Left hindlimb (tissue), 1 donor: ENCODE data around the gene GPHN.
A peak's percentile ranks its signal among the peaks of the same experiment; 100 is the strongest.

Experiments used
- DNase-seq: peaks from one replicate; pipeline ENCODE4 v3.0.0-alpha.2; 2018

GPHN gene

GRCh38 chr14:66603945-66604344 is 96.0 kb downstream of the GPHN start:
- DNase-seq, result no peak

DNA sequence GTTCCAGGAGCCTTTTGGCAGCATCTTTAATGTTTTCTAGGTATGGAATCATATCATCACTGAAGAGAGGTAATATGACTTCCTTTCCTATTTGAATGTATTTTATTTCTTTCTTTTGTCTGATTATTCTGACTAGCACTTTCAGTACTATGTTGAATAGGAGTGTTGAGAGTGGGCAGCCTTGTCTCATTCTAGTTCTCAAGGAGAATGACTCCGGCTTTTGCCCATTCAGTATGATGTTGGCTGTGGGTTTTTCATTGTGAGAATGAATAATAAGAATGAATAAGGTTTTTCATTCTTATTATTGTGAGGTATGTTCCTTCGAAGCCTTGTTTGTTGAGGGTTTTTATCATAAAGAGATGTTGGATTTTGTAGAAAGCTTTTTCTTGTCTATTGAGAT is 98.9 kb downstream of the GPHN start:
- no peak for DNase-seq

GRCh38 chr14:66610154-66610563 is 102.2 kb downstream of the GPHN start:
- DNase-seq, result no peak

DNA sequence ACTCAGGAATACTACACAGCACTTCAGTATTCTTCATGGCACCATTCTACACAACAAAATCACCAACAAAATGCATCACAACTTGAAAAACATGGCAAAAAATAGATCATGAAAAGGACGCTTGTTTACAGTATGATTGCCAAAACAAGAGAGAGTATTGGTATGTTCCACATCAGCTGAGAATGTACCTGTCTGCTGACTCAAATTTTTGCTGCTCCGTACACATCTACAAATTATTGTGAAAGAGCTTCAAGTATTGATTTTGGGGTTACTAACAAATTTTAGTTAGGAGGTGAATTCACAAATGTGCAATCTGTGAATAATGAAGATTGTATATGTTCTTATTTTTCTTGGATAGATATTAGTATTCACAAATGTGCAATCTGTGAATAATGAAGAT is 105.4 kb downstream of the GPHN start:
- no peak for DNase-seq

- no peak for DNase-seq
These were observed 112.0 kb downstream of the GPHN start for GRCh38 chr14:66619952-66620351.

DNA sequence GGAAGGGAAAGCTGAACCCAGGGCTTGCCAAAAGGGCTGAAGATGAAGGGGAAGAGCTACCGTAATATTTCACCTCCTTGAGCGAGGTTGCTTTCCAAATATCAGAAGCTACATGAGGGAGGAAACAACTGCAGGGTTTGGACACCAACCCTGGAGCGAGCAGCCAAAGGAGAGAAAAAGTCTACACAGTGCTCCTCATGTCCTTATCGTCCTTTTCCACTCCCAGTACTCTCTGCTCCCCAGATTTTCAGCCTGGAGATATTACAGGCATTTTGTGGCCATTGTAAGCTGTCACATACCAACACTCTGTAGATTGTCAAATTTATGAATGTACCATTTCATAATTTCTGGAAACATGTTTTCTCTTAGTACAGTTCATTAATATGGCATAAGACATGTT is 115.9 kb downstream of the GPHN start:
- DNase-seq, result no peak

- DNase-seq, result peak; percentile 57
These were observed 116.5 kb downstream of the GPHN start for GRCh38 chr14:66624336-66624937.

DNA sequence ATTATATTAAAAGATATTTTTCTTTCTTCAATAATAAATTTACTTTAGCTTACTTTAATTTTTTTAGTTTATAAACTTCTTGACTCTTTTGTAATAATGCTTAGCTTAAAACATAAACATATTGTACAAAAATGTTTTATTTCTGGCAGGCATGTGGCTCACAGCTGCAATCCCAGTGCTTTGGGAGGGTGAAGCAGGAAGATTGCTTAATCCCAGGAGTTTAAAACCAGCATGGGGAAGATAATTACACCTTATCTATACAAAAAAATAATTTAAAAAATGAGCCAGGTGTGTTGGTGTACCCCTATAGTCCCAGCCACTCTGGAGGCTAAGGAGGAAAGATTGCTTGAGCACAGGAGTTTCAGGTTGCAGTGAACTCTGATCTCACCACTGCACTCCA is 120.7 kb downstream of the GPHN start:
- no peak for DNase-seq

DNA sequence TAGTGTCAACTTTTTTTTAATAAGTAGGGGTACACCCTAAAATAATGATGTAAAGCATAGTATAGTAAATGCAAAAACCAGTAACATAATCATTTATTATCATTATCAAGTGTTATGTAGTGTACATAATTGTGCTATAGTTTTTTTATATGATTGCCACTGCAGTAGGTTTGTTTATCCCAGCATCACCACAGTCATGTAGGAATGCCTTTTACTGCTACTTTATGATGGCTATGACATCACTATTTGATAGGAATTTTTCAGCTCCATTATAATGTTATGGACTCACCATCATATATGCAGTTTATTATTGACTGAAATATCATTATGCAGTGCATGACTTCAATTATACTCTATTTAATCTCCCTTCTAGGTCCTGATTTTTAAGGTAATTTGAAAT is 121.6 kb downstream of the GPHN start:
- no peak for DNase-seq

GRCh38 chr14:66634876-66635275 is 126.9 kb downstream of the GPHN start:
- no peak for DNase-seq

GRCh38 chr14:66635435-66635834 is 127.5 kb downstream of the GPHN start:
- DNase-seq, result no peak

DNA sequence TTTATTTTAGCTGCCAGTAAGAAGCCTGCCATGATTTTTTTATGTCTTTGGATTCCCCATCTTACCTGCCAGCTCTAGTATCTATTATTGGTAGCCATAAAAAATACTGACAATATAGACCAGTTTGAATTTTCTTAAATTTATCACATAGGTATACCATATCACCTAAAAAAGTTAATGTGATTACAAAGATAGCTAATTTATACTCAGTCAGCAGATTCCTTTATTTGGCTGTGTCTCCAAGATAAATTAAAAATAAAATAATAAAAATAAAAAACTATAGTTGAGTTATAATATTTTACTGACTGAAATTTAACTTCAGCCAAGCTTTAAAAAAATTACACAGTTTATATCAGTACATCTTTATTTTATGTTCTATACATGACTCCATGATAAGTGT is 128.3 kb downstream of the GPHN start:
- no peak for DNase-seq

DNA sequence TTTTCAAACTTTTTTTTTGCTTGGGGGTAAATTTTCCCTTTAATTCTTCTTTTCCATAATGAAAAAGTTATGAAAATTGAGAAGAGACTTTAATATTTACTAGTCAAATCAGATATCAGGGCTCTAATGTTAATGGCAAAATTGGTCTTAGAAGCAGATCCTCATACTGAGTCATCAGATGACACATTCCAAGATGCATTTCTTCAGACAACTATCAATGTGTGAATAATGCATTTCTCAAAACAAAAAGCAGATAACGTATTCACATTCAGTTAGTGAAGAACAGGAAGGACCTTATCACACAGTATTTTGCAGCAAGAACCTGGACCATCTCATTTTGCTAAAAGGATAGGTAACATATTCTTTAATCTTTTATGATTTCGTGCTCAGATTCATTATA is 130.7 kb downstream of the GPHN start:
- DNase-seq, result no peak

DNA sequence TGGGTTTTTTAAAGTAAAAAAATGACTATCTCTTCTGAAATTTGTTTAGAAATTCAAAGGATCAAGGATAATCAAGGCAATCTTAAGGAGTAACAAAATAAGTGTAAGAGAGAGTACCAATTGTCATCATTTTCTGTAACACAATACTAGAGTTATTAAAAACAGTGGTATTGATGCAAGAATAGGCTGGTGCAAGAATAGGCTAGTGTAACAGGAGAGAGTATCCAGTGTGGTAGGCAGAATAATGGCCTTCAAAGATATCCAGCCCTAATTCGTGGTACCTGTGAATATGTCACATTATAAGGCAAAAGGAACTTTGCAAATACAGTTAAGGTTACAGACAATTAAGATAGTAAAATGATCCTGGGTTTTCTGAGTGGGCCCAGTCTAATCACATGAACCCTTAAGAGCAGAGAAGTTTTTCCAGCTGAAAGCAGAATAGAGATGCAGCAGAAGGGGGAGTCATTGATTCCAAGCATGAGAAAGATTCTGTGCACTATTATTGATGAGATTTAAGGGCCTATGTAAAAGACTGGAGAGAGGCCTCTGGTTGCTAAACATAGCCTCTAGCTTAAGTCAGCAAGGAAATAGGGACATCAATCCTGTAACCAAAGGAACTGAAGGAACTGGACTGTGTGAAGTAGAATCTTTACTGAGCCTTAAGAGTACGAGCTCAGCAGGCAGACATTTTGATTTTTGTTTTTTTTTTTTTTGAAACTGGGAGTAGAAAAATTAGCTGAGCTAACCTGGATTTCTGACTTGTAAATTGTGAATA is 134.1 kb downstream of the GPHN start:
- no peak for DNase-seq

GRCh38 chr14:66643344-66643743 is 135.4 kb downstream of the GPHN start:
- DNase-seq, result no peak

- DNase-seq, result no peak
These were observed 137.8 kb downstream of the GPHN start for GRCh38 chr14:66645716-66646115.

GRCh38 chr14:66649498-66649897 is 141.6 kb downstream of the GPHN start:
- DNase-seq, result no peak

GRCh38 chr14:66650491-66650911 is 142.6 kb downstream of the GPHN start:
- no peak for DNase-seq

DNA sequence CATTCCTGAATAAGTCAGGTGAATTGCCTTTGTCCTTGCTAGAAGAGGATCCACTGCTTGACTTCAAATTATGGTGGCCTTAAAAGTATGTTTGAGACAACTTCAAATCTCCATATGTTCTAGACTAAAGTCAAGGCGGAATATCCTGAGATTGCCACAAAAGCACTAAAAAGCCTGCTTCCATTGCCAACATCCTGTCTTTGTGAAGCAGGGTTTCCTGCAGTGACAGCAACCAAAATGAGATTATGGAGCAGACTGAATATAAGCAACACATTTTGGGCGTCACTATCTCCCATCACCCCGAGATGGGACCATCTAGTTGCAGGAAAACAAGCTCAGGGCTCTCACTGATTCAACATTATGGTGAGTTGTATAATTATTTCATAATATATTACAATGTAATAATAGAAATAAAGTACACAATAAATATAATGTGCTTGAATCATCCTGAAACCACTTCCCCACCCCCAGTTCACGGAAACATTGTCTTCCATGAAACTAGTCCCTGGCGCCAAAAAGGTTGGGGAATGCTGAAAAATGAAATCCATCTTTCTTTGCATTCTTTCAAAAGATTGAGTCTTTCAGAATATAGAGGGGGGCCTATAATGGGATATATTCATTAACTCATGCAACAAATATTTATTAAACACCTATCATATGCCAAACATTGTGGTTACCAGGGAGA is 143.7 kb downstream of the GPHN start:
- no peak for DNase-seq

GRCh38 chr14:66652525-66653106 is 144.7 kb downstream of the GPHN start:
- DNase-seq, result no peak

- no peak for DNase-seq
These were observed 149.8 kb downstream of the GPHN start for GRCh38 chr14:66657780-66658179.

GRCh38 chr14:66662374-66662773 is 154.4 kb downstream of the GPHN start:
- no peak for DNase-seq

- DNase-seq, result no peak
These were observed 169.8 kb downstream of the GPHN start for GRCh38 chr14:66677780-66678179.

DNA sequence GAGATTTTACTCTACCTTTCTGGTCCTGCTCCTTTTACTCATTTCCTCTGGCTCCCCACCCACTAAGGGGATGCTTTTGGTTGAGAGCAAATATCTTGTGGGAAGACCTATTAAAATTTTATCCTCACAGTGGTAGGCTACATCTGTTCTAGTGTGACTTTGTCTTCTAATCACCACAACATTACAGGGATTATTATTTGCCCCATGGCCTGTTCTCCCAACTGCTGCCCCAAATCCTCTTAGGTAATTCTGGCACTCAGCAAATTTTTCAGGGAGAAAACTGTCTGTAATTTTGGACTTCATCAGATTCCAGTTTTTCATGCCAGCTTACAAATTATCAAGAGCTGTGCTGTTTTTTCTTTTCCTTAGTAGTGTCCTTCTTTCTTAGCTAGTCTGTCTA is 172.3 kb downstream of the GPHN start:
- DNase-seq, result no peak
